Heart left ventricle (tissue), 16 donors: ENCODE data around the gene PLXNB3. TPM values are rescaled to one million over a fixed set of nuclear protein-coding genes. Genes with fewer than 3 reads are reported as not detected.
"Not testable (repeated sequence)": the region's sequence is repeated elsewhere in the genome, so short reads cannot be mapped to it uniquely, and the experiment has no call there.

Source experiments
- ATAC-seq, 4 donors: fragments of 200-7000 bp; cut with Tn5 transposase; one replicate each; pipeline ENCODE4 v1.9.1; 2020 to 2022; ENCODE audit warnings: moderate library complexity in 4 of 4, mild to moderate bottlenecking in 3 of 4, moderate number of reproducible peaks in 1 of 4
- DNase-seq, 5 donors: peaks; one replicate each; pipeline ENCODE4 v3.0.0-alpha.2; 2020
- H3K27ac ChIP-seq, 12 donors: fragments of 200-600 bp; sonication (generic) in 4 of 12; one replicate each; pipeline versions ENCODE4 v1.5.0 to v1.8.0; 2016 to 2022; ENCODE audit warnings: mild to moderate bottlenecking in 2 of 12
- H3K27me3 ChIP-seq, 9 donors: fragments of 200-600 bp; sonication (generic) in 2 of 9; one replicate each; pipeline versions ENCODE4 v1.5.1 to v1.8.0; 2016 to 2022; ENCODE audit warnings: mild to moderate bottlenecking in 3 of 9
- H3K36me3 ChIP-seq, 9 donors: fragments of 200-600 bp; sonication (generic) in 2 of 9; one replicate each; pipeline versions ENCODE4 v1.5.0 to v1.8.0; 2018 to 2022; ENCODE audit warnings: mild to moderate bottlenecking in 2 of 9
- H3K4me1 ChIP-seq, 12 donors: fragments of 200-600 bp; sonication (generic) in 4 of 12; one replicate each; pipeline versions ENCODE4 v1.5.0 to v1.8.0; 2016 to 2022; ENCODE audit warnings: mild to moderate bottlenecking in 3 of 12
- H3K4me3 ChIP-seq, 12 donors: fragments of 200-600 bp; sonication (generic) in 4 of 12; one replicate each; pipeline versions ENCODE4 v1.5.0 to v1.8.0; 2017 to 2022; ENCODE audit warnings: mild to moderate bottlenecking in 9 of 12, moderate library complexity in 4 of 12
- H3K9me3 ChIP-seq, 12 donors: fragments of 200-600 bp; sonication (generic) in 4 of 12; one replicate each; pipeline versions ENCODE4 v1.5.0 to v1.8.0; 2016 to 2022; ENCODE audit warnings: mild to moderate bottlenecking in 1 of 12
- CTCF ChIP-seq, 12 donors: fragments of 200-600 bp; sonication (generic) in 4 of 12; IDR thresholded peaks; one replicate each; pipeline versions ENCODE4 v1.5.0 to v1.8.0; 2018 to 2022; ENCODE audit warnings: antibody characterized with exemption in 12 of 12, mild to moderate bottlenecking in 5 of 12
- POLR2A ChIP-seq, 2 donors: fragments of 450-650 bp; IDR thresholded peaks; one replicate each; pipeline ENCODE4 v1.6.1; 2017; ENCODE audit warnings: antibody characterized with exemption in 2 of 2, mild to moderate bottlenecking in 2 of 2, moderate library complexity in 2 of 2
- WGBS, 4 donors: extraction: QIAGEN DNeasy Blood & Tissue Kit in 2 of 4; methylation state at CpG; one replicate each; pipeline versions ENCODE4 v1.1.5 to v1.1.7; 2013 to 2018; 5-methylcytosine and 5-hydroxymethylcytosine counted together
- intact Hi-C, 10 donors: fragments of 100-400 bp; cut with DNase I; formaldehyde crosslinking; loops; one replicate each; pipeline versions ENCODE4 v1.11.1 to v1.14.2; 2022
- polyA plus RNA-seq, 2 donors: library from polyadenylated mRNA; stranded (reverse); fragments of 200-250 nt; gene quantifications; one replicate each; pipeline ENCODE4 v1.2.3, GENCODE V29; 2013
- total RNA-seq, 9 donors: library from RNA; depleted of rRNA in 2 of 9; stranded (reverse); fragments of >200 nt in 2 of 9; fragmentation: NEBNext Ultra II Directional in 3 of 9; extraction: Animal tissue kit (Norgen Biotek cat#: 25700) in 3 of 9; gene quantifications; one replicate each; pipeline versions ENCODE4 v1.1.0 to v1.2.4, GENCODE V29; 2016 to 2023
- donor health status: ischemic (EF 13 %, LVEDD 7.1; RV severe dilation, severe dysfunction).
- donor health status: healthy with polysubstance abuse.
- donor health status: DM: no; HTN: yes; CAD: no.
- donor health status: DM: no; HTN: no; CAD: no.
- donor health status: ischemic (EF 25% LVEDD 6.9; RV normal size, moderate dysfunction).
- donor health status: ischemic (EF 25% LVEDD 5.7; RV mildly dilated, moderate dysfunction).
- donor health status: healthy.
- donor health status: DM: yes; HTN: yes; CAD: no.
- donor health status: ischemic (EF 35%, LVEDD 5.7; RV mildly dilated, moderate dysfunction).
- donor health status: nonischemic (EF 11% LVEDD 7.7; RV severe dilation, severe dysfunction).
- donor health status: DM: yes; HTN: yes; CAD: no.
- donor health status: PGD.
- donor health status: ischemic (EF 29% LVEDD 5.4; RV normal size, mild dysfunction).
- donor health status: nonischemic (EF 23%, LVEDD 6.1; RV moderate dilation, normal function).

Gene PLXNB3
- total and polyA plus RNA-seq, 11 donors, result 0.51 to 8.6 (median 2.8) TPM

- Histone ChIP-seq H3K4me1 (peaks cover 3 to 56% (median 41%) of the 10 kb centered on the region in 12 donors), H3K36me3 (peaks cover 0 to 20% (median 0%) of the 10 kb centered on the region in 9 donors), H3K27me3 (peaks cover 0 to 6% (median 0%) of the 10 kb centered on the region in 9 donors), H3K4me3 (peak overlapping the region in 9 of 12 donors; percentile 24 to 71 (median 30)), H3K9me3 (peaks cover 0 to 10% (median 0%) of the 10 kb centered on the region in 12 donors), H3K27ac (peak overlapping the region; percentile 65 to 94 (median 90))
- WGBS, 4 donors, result 5 to 51% (median 26%) methylated on average over 15 to 35 of the region's 35 CpGs
- ATAC-seq (peak; percentile 16 to 41 (median 25)), DNase-seq (peak; percentile 67 to 82 (median 68))
- intact Hi-C loops, result loop anchor here in 1 of 10 donors (10.0 kb wide), 1 partner anchor 198 kb away; the partner anchor contains the start of gene ARHGAP4
- TF ChIP-seq POLR2A (IDR thresholded peaks at IDR 0.05), result no peak
These were observed 37.5 kb upstream of the PLXNB3 start for GRCh38 chrX:153726286-153727122.

GRCh38 chrX:153727123-153727931 is 36.7 kb upstream of the PLXNB3 start:
- TF ChIP-seq CTCF (IDR thresholded peaks at IDR 0.05) (no peak), POLR2A (IDR thresholded peaks at IDR 0.05) (no peak)
- Histone ChIP-seq H3K9me3 (peaks cover 0 to 17% (median 0%) of the 10 kb centered on the region in 12 donors), H3K27me3 (peaks cover 0 to 6% (median 0%) of the 10 kb centered on the region in 9 donors), H3K27ac (peak overlapping the region; percentile 65 to 94 (median 90)), H3K4me3 (peak overlapping the region in 8 of 12 donors; percentile 24 to 71 (median 31)), H3K36me3 (peaks cover 0 to 15% (median 2%) of the 10 kb centered on the region in 9 donors), H3K4me1 (peaks cover 3 to 49% (median 38%) of the 10 kb centered on the region in 12 donors)
- WGBS, 4 donors, result 22 to 54% (median 37%) methylated on average over 20 to 23 of the region's 23 CpGs
- DNase-seq (peak; percentile 58 to 80 (median 73)), ATAC-seq (peak; percentile 9 to 59 (median 32))
- intact Hi-C loops, result loop anchor here in 1 of 10 donors (10.0 kb wide), 1 partner anchor 197 kb away; the partner anchor contains the start of gene ARHGAP4

GRCh38 chrX:153728095-153728494 is 36.0 kb upstream of the PLXNB3 start:
- Histone ChIP-seq H3K27me3 (peaks cover 0 to 6% (median 0%) of the 10 kb centered on the region in 9 donors), H3K4me3 (no peak overlapping the region), H3K9me3 (peaks cover 0 to 17% (median 0%) of the 10 kb centered on the region in 12 donors), H3K27ac (peak overlapping the region in 7 of 12 donors; percentile 38 to 94 (median 91)), H3K4me1 (peaks cover 3 to 42% (median 31%) of the 10 kb centered on the region in 12 donors), H3K36me3 (peaks cover 0 to 13% (median 0%) of the 10 kb centered on the region in 9 donors)
- ATAC-seq (no peak), DNase-seq (no peak)
- 77 to 85% (median 79%) methylated on average over 6 of the region's 6 CpGs for WGBS, 4 donors
- intact Hi-C loops, result loop anchor here in 1 of 10 donors (10.0 kb wide), 1 partner anchor 197 kb away; the partner anchor contains the start of gene ARHGAP4
- TF ChIP-seq POLR2A (IDR thresholded peaks at IDR 0.05), result no peak
- TF ChIP-seq CTCF (IDR thresholded peaks at IDR 0.05), result no peak

GRCh38 chrX:153728951-153729631 is 35.0 kb upstream of the PLXNB3 start:
- intact Hi-C loops, result loop anchor here in 1 of 10 donors (10.0 kb wide), 1 partner anchor 196 kb away; the partner anchor contains the start of gene ARHGAP4
- peaks cover 3 to 40% (median 31%) of the 10 kb centered on the region in 12 donors for H3K4me1 ChIP-seq
- H3K9me3 ChIP-seq, result peaks cover 0 to 14% (median 0%) of the 10 kb centered on the region in 12 donors
- peak overlapping the region in 1 of 12 donors; percentile 38 for H3K27ac ChIP-seq
- ATAC-seq, result no peak
- no peak for TF ChIP-seq POLR2A (IDR thresholded peaks at IDR 0.05)
- no peak for TF ChIP-seq CTCF (IDR thresholded peaks at IDR 0.05)
- no peak overlapping the region for H3K4me3 ChIP-seq
- WGBS, 4 donors, result 91 to 97% (median 96%) methylated on average over 17 to 23 of the region's 23 CpGs
- peaks cover 0 to 13% (median 0%) of the 10 kb centered on the region in 9 donors for H3K36me3 ChIP-seq
- peak in 1 of 5 donors; percentile 42 for DNase-seq
- peaks cover 0 to 6% (median 0%) of the 10 kb centered on the region in 9 donors for H3K27me3 ChIP-seq

GRCh38 chrX:153730115-153730514 is 33.9 kb upstream of the PLXNB3 start:
- 90 to 97% (median 95%) methylated on average over 23 of the region's 23 CpGs for WGBS, 4 donors
- Histone ChIP-seq H3K9me3 (peaks cover 0 to 14% (median 0%) of the 10 kb centered on the region in 12 donors), H3K36me3 (peaks cover 0 to 13% (median 0%) of the 10 kb centered on the region in 9 donors), H3K4me1 (peaks cover 3 to 36% (median 28%) of the 10 kb centered on the region in 12 donors)
- intact Hi-C loops, H3K27me3 ChIP-seq, H3K27ac ChIP-seq, H3K4me3 ChIP-seq, ATAC-seq, DNase-seq: not testable (repeated sequence)
